ENCODE data around the gene MEGF6. TPM values are rescaled to one million over a fixed set of nuclear protein-coding genes. Genes with fewer than 3 reads are reported as not detected.

MEGF6 gene
- total and polyA plus RNA-seq, 2 of the 8 experiments (the other 6 are each of a cell fraction or from before 2014, with no cell fraction given): 4.1 to 14.8 TPM

GRCh38 chr1:3453891-3454810 lies 157.2 kb downstream of the MEGF6 start, which contains the start of gene ARHGEF16 (continued):
- TF ChIP-seq NANOG (IDR thresholded peaks at IDR 0.05; ENCODE audit: insufficient read depth, low read depth, low read length, poor library complexity, severe bottlenecking) (no peak), EZH2 (IDR thresholded peaks at IDR 0.05; ENCODE audit: low read depth, low read length, severe bottlenecking) (no peak), SIRT6 (IDR thresholded peaks at IDR 0.05; ENCODE audit: low read length) (no peak), TAF1 (IDR thresholded peaks at IDR 0.05; ENCODE audit: low read depth, low read length) (peak; percentile 58; the same call in 1 of the 2 replicates), ATF3 (IDR thresholded peaks at IDR 0.05; ENCODE audit: insufficient read depth, low read depth, low read length) (no peak; the same call in 1 of the 2 replicates), SUZ12 (IDR thresholded peaks at IDR 0.05; ENCODE audit: low read length) (no peak), BCL11A (IDR thresholded peaks at IDR 0.05; ENCODE audit: low read depth in 2 of 2, low read length in 2 of 2) (no peak), CHD7 (IDR thresholded peaks at IDR 0.05; ENCODE audit: insufficient replicate concordance, low read length) (no peak)

Data from H1 (cell line).